Activated T-helper 17 cell treated with anti-CD3 and anti-CD28 coated beads, Interleukin-2, amount 50 U/mL, for 72 hours (primary cell): ENCODE measurements around the gene NGEF. TPM values are rescaled to one million over a fixed set of nuclear protein-coding genes. Genes with fewer than 3 reads are reported as not detected.
A peak's percentile ranks its signal among the peaks of the same experiment; 100 is the strongest.

ENCODE experiments used
- ATAC-seq: fragments of 150-1000 bp; cut with Tn5 transposase; replicated peaks from 2 replicates; pipeline ENCODE4 v1.10.0; 2021; ENCODE audit warnings: mild to moderate bottlenecking, moderate library complexity
- H3K27ac Mint-ChIP-seq: one replicate; pipeline ENCODE4 v1.8.0; 2022; ENCODE audit warnings: mixed read lengths
- H3K27me3 Mint-ChIP-seq: one replicate; pipeline ENCODE4 v1.8.0; 2022; ENCODE audit warnings: mixed read lengths
- H3K36me3 Mint-ChIP-seq: one replicate; pipeline ENCODE4 v1.8.0; 2022; ENCODE audit warnings: low read depth, mild to moderate bottlenecking, mixed read lengths
- H3K4me1 Mint-ChIP-seq: one replicate; pipeline ENCODE4 v1.8.0; 2022; ENCODE audit warnings: mixed read lengths
- H3K4me3 Mint-ChIP-seq: one replicate; pipeline ENCODE4 v1.8.0; 2022; ENCODE audit warnings: mild to moderate bottlenecking, mixed read lengths
- H3K9me3 Mint-ChIP-seq: one replicate; pipeline ENCODE4 v1.8.0; 2022; ENCODE audit warnings: mixed read lengths
- total RNA-seq, 2 donors: library from RNA; stranded (reverse); gene quantifications; one replicate each; pipeline ENCODE4 v1.2.3, GENCODE V29; 2022

Gene NGEF
- total RNA-seq, 2 donors from 2014 or later, result 1.0 TPM; not detected in 1

DNA sequence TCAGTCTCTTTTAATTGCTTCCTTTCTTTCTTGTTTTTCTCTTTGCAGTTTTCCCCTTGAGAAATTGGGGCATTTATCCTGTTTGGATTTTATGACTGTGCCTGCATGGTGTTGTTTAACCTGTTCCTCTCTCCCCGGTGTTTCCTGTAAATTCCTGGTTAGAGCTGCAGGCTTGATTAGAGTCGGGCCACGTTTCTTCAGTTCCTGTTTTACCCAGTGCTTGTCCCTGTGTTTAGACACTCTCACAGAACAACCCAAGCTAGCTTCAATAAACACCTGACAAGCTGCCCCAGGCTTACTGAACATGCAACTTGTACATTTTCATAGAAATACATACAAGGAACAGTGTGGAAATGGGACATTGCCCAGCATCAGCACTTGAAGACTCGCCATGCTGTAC is 53.9 kb downstream of the NGEF start:
- Mint-ChIP-seq H3K36me3 (no peaks in the 10 kb centered on the region), H3K27me3 (peaks cover under 1% of the 10 kb centered on the region), H3K9me3 (no peaks in the 10 kb centered on the region), H3K4me3 (no peak overlapping the region), H3K27ac (no peak overlapping the region), H3K4me1 (no peaks in the 10 kb centered on the region)
- ATAC-seq, result no peak

DNA sequence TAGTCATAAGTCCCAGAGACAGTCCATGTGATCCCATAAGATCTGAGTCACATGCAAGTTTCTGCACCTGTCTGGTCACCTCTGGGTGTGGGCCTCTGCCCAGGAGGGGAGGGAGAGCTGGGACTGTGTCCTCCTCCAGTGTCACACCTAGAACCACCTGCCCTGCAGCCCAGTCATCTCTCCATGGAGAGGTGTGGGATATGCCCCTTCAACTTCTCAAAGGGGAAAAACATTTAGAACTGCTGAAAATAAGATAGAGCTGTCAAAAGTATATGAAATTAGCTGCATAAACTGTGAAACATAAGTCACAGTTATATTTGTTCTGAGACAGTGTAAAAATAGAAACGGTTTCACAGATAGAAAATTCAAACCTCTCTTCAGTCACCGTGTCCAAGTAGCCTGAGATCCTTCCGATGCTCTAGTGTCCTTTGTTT is 55.4 kb downstream of the NGEF start:
- H3K4me3 Mint-ChIP-seq, result no peak overlapping the region
- no peak overlapping the region for H3K27ac Mint-ChIP-seq
- H3K27me3 Mint-ChIP-seq, result peaks cover 3% of the 10 kb centered on the region
- H3K36me3 Mint-ChIP-seq, result no peaks in the 10 kb centered on the region
- H3K4me1 Mint-ChIP-seq, result no peaks in the 10 kb centered on the region
- ATAC-seq, result no peak
- H3K9me3 Mint-ChIP-seq, result no peaks in the 10 kb centered on the region

DNA sequence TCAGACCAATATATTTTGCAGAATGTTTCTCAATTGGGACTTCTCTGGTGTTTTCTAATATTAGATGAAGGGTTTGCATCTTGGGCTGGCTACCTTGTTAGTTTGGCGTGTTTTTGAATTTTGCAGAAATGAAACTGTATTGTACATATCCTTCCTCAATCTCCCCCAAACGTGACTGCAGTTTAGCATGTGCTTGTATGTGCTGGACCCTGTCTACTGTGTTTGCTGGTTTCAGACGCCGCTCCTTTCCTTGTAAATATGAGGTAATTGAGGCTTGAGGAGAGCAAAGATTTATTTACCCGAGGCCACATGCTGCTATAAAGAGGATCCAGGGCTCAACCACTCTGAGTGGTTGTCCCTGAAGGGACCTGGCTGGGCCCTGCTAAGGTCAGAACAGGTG is 57.2 kb downstream of the NGEF start:
- no peak for ATAC-seq
- Mint-ChIP-seq H3K36me3 (no peaks in the 10 kb centered on the region), H3K4me1 (no peaks in the 10 kb centered on the region), H3K9me3 (no peaks in the 10 kb centered on the region), H3K4me3 (no peak overlapping the region), H3K27ac (no peak overlapping the region), H3K27me3 (peaks cover 12% of the 10 kb centered on the region)

DNA sequence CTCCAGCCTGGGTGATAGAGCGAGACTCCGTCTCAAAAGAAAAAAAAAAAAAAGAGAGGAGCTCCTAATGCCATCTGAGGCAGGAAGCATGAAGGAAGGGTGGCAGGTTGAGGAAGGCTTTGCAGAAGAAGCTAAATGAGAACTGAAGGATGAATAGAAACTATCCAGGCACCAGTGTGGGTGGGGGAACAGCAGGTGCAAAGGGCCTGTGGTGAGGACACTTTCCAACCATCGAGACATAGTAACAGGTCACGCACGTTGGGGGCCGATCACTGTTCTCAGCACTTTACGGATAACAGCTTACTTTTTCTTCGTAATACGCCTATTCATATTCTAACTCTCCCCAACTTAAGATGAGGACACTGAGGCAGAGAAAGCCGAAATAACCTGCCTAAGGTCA is 58.4 kb downstream of the NGEF start:
- Mint-ChIP-seq H3K27ac (no peak overlapping the region), H3K27me3 (peaks cover 12% of the 10 kb centered on the region), H3K4me3 (no peak overlapping the region), H3K36me3 (no peaks in the 10 kb centered on the region), H3K4me1 (no peaks in the 10 kb centered on the region), H3K9me3 (no peaks in the 10 kb centered on the region)
- ATAC-seq, result no peak

DNA sequence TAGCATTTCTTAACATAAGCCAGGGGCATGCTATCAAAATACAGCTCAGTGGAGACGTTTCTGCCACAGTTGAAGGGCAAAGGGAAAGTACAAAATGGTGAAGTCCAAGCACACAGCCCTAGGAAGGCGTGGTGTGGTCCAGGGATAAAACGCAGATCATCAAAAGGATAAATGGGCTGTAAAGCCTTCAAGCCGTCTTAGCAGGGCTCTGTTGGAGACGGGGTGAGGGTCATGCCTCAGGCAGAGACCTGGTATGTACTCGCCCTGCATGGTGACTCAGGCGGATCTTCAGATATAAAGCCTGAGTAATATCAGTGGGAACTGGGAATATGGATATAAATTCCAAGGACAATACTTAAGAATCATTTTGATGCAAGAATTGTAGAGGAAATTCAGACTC is 61.2 kb downstream of the NGEF start:
- H3K27ac Mint-ChIP-seq, result no peak overlapping the region
- no peaks in the 10 kb centered on the region for H3K4me1 Mint-ChIP-seq
- no peaks in the 10 kb centered on the region for H3K9me3 Mint-ChIP-seq
- H3K27me3 Mint-ChIP-seq, result peaks cover 12% of the 10 kb centered on the region
- no peaks in the 10 kb centered on the region for H3K36me3 Mint-ChIP-seq
- no peak overlapping the region for H3K4me3 Mint-ChIP-seq
- ATAC-seq, result no peak

DNA sequence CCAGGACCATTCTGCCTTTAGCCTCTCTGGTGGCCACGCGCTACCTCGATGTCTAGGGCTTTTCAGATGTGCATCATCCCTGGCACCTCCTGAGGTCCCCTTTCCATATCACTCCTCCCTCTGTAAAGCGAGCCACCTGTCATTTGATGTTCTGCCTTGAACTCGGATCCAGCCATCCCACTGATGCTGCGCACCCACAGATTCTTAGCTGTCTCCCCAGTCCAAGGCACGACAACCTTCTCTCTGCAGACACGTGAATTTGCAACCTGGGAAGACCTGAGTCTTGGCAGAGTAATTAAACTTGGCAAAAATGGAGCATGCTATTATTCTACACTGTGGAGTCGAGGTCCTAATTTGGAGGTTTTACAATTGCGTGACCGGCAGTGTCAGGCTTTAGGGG is 61.9 kb downstream of the NGEF start:
- H3K4me3 Mint-ChIP-seq, result no peak overlapping the region
- no peaks in the 10 kb centered on the region for H3K9me3 Mint-ChIP-seq
- no peaks in the 10 kb centered on the region for H3K36me3 Mint-ChIP-seq
- H3K27me3 Mint-ChIP-seq, result peaks cover 12% of the 10 kb centered on the region
- no peaks in the 10 kb centered on the region for H3K4me1 Mint-ChIP-seq
- no peak overlapping the region for H3K27ac Mint-ChIP-seq
- ATAC-seq, result no peak

DNA sequence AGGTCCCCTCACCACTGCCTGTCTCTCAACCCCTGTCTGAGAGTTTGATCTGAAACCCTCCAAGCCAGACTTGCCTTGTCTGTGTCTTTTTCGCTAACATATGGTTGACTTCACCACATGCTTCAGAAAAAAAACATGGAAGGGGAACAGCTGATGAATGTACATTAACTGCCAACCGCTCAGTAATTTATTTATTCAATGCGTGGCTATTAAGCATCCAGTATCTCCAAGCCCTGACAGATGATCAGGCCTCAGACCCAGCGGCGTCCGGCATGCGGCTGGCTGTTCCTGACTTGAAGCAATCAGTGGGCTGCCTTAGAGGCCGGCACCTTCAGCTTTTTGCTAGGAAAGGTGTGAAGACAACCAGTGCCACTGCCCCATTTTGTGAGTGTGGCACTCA is 62.3 kb downstream of the NGEF start:
- Mint-ChIP-seq H3K36me3 (no peaks in the 10 kb centered on the region), H3K9me3 (no peaks in the 10 kb centered on the region), H3K27ac (no peak overlapping the region), H3K4me1 (no peaks in the 10 kb centered on the region), H3K4me3 (no peak overlapping the region), H3K27me3 (peaks cover 12% of the 10 kb centered on the region)
- no peak for ATAC-seq

DNA sequence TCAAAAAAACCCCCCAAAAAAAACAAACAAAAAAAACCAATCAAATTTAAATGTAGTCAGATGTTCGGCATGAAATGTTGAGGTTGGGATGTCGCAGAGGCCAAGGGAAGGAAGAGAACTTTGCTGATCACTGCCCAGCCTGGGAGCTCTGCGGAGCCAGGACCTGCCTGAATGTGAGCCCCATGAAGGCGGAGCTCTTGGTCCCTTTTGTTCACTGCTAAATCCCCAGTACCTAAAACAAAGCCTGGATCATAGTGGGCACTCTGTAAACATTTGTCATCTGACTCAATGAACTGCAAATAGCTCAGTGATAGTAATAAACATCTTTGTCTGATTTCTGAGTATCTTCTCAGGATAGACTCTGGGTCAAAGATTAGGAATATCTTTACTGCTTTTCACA is 64.0 kb downstream of the NGEF start:
- Mint-ChIP-seq H3K27me3 (peaks cover 10% of the 10 kb centered on the region), H3K36me3 (no peaks in the 10 kb centered on the region), H3K4me3 (no peak overlapping the region), H3K27ac (no peak overlapping the region), H3K9me3 (no peaks in the 10 kb centered on the region), H3K4me1 (no peaks in the 10 kb centered on the region)
- no peak for ATAC-seq

DNA sequence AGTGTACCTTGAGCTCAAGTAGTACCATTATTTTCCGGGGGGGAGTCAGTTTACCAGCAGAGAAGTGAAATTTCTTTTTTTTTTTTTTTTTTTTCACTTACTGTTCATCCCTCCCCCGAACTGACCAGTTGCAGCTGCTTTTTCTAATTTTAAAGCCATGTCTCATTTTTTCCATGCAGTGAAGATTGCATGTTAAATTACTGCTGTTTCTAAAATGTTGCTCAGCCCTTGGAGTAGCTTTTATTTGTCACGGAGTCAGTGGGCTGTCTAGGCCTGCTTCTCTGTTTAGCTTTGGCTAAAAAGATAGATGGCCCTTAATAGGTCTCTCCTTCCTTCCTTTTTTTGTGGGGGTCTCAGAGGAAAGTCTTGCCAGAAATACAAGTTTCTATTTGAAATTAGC is 70.2 kb downstream of the NGEF start:
- Mint-ChIP-seq H3K4me3 (no peak overlapping the region), H3K27ac (no peak overlapping the region), H3K36me3 (no peaks in the 10 kb centered on the region), H3K4me1 (no peaks in the 10 kb centered on the region), H3K9me3 (no peaks in the 10 kb centered on the region), H3K27me3 (peaks cover 5% of the 10 kb centered on the region)
- no peak for ATAC-seq

DNA sequence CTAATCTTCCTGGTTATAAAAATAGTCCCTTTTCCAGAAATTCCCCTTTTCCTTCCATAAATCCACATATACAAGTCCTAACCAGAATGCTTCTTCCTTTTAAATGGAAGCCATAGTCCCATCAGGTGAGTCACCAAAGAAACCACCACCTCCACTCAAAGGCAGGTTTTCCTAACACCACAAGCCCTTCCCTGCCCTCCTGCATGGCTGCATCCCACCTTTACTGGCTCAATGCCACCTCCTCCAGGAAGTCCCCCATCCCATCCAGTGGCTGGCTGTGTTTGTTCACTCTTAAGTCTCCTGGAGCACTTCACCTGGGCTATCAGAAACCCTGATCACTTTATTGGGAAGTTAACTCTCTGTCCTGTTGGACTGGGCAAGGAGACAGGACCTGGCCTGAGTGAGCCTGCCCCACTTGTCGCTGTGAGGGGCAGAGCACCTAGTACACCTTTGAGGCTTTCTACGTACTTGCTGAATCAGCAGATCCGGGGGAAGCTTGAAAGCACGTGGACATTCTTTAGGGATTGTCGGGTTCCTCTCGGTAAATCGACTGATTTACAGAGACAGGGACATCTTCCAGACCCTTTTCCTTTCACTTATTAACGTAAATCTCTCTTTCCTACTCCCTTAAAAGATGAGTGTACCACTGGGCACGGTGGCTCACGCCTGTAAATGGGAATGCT is 71.0 kb downstream of the NGEF start:
- Mint-ChIP-seq H3K27me3 (peaks cover 11% of the 10 kb centered on the region), H3K36me3 (no peaks in the 10 kb centered on the region), H3K4me3 (no peak overlapping the region), H3K27ac (no peak overlapping the region), H3K4me1 (no peaks in the 10 kb centered on the region), H3K9me3 (no peaks in the 10 kb centered on the region)
- no peak for ATAC-seq

DNA sequence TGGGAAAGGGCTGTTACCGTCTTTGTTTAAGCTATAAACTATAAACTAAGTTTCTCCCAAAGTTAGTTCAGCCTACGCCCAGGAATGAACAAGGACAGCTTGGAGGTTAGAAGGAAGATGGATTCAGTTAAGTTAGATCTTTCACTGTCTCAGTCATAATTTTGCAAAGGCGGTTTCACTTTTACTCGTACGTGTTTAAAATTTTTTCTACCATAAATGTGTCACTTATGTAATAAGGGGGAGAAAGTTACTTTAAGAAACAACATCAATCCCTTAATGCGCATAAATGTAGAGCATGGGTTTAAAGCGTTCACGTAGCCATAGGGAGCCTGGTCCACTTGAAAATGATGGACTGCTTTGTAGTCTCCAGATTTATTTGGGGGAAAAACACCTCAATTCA is 71.7 kb downstream of the NGEF start:
- Mint-ChIP-seq H3K36me3 (no peaks in the 10 kb centered on the region), H3K4me3 (no peak overlapping the region), H3K27me3 (peaks cover 12% of the 10 kb centered on the region), H3K27ac (no peak overlapping the region), H3K4me1 (no peaks in the 10 kb centered on the region), H3K9me3 (no peaks in the 10 kb centered on the region)
- ATAC-seq, result peak; percentile 59

DNA sequence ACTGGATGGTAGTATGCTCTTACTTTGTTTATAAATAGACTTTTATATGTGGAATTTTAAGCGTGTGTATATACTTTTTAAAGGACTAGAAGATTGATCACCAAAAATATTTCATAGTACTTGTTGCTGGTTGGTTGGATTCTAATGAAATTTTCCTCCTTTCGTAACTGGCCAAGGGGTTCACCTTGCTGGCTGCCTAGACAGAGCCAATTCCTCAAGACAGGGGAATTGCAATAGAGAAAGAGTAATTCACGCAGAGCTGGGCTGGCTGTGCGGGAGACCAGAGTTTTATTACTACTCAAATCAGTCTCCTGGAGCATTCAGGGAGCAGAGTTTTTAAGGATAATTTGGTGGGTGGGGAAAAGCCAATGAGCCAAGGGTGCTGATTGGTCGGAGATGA is 72.3 kb downstream of the NGEF start:
- Mint-ChIP-seq H3K4me3 (no peak overlapping the region), H3K27me3 (peaks cover 12% of the 10 kb centered on the region), H3K4me1 (no peaks in the 10 kb centered on the region), H3K27ac (no peak overlapping the region), H3K36me3 (no peaks in the 10 kb centered on the region), H3K9me3 (no peaks in the 10 kb centered on the region)
- no peak for ATAC-seq

DNA sequence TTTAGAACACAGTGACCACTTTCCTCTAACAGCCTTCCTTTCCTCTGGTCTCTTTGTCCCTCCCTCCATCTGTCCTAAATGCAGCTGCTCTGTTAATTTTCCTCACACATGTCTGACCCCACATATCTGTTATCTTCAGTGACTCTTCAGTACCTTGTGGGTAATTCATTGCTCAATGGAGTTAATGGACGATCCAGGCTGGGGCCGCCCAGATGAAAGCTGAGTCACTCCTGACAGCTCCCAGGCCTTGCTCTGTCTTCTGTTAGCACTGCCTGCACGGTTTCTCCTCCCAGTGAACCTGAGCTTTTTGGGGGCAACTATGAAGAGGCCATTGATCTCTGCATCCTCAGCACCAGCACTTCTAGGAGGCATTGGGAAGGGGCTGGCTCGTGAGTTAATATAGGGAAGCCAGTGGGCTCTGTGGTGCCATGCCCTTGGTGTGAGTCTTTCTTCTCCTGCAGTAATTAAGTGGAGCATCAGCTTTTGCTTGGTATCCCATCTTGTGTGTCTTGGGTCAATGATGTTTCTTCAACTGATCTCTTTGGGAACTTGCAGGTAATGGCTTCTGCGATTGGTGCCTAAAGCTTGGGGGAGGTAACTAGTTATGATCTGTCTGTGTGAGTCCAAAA is 75.7 kb downstream of the NGEF start:
- H3K36me3 Mint-ChIP-seq, result no peaks in the 10 kb centered on the region
- no peaks in the 10 kb centered on the region for H3K9me3 Mint-ChIP-seq
- no peaks in the 10 kb centered on the region for H3K4me1 Mint-ChIP-seq
- no peak overlapping the region for H3K4me3 Mint-ChIP-seq
- no peak for ATAC-seq
- H3K27me3 Mint-ChIP-seq, result peaks cover 21% of the 10 kb centered on the region
- no peak overlapping the region for H3K27ac Mint-ChIP-seq

DNA sequence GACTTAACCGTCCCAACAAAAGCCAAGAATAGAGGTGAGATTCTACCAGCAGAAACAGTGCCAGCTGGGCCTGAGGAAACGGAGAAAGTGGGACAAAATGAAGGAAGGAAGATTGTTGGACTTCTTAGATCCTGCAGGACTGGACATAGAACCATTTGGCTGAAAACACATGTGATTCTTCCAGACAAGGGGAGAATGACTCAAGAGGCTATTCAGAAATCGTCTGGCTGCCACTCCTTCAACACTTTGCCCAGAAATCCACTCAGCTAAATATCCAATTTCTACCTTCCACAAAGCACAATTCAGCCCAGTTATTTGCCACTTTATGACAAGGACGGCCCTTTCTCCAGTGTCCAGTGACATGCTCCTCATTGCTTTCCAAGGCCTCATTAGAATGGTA is 81.4 kb downstream of the NGEF start:
- Mint-ChIP-seq H3K36me3 (peaks cover 13% of the 10 kb centered on the region), H3K27ac (no peak overlapping the region), H3K27me3 (peaks cover 36% of the 10 kb centered on the region), H3K4me1 (peaks cover 5% of the 10 kb centered on the region), H3K9me3 (no peaks in the 10 kb centered on the region), H3K4me3 (no peak overlapping the region)
- no peak for ATAC-seq

DNA sequence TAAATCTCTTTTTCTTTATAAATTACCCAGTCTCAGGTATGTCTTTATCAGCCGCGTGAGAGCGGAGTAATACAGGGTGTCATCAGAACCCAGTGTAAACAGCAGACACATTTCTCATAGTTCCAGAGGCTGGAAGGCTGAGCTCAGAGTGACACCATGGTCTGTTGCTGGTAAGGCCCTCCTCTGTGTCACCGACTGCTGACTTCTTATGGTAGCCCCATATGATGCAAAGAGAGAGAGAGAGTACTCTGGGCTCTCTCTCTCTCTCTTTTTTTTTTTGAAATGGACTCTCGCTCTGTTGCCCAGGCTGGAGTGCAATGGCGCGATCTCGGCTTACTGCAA is 83.0 kb downstream of the NGEF start:
- peaks cover 47% of the 10 kb centered on the region for H3K27me3 Mint-ChIP-seq
- ATAC-seq, result peak; percentile 56
- H3K27ac Mint-ChIP-seq, result no peak overlapping the region

More for the DNA sequence above, 83.0 kb downstream of the NGEF start:
- H3K36me3 Mint-ChIP-seq, result peaks cover 14% of the 10 kb centered on the region
- no peaks in the 10 kb centered on the region for H3K9me3 Mint-ChIP-seq
- H3K4me1 Mint-ChIP-seq, result peaks cover 5% of the 10 kb centered on the region
- peak overlapping the region; percentile 59 for H3K4me3 Mint-ChIP-seq
